Caco-2 (cell line): ENCODE results near the gene RGS5. TPM values are rescaled to one million over a fixed set of nuclear protein-coding genes. Genes with fewer than 3 reads are reported as not detected.

Experiments
- BruUV-seq: library from RNA; stranded (reverse); fragments of 400-500 nt; replicated peaks from 2 replicates; lab custom pipeline; 2021; lab: Mats Ljungman, UMichigan
- CTCF ChIA-PET: fragments of 300-600 bp; sonication (Branson Sonifier 250); formaldehyde crosslinking; loops from one replicate; lab custom pipeline; 2022; ENCODE audit warnings: antibody characterized with exemption; lab: Charles Lee
- POLR2A ChIA-PET: fragments of 300-600 bp; sonication (Branson Sonifier 250); formaldehyde crosslinking; loops from one replicate; lab custom pipeline; 2022; ENCODE audit warnings: antibody characterized with exemption; lab: Charles Lee
- DNase-seq, 2 experiments: peaks; one replicate each; pipeline versions ENCODE4 v3.0.0 to v3.0.0-alpha.2; 2020 to 2022
- H3K27me3 ChIP-seq: replicated peaks from 2 replicates; pipeline ENCODE4 v1.6.0; 2011; ENCODE audit warnings: low read length; ENCODE audit not compliant: control insufficient read depth, insufficient read depth
- H3K36me3 ChIP-seq: 2 replicates; pipeline ENCODE4 v1.5.1; 2011; ENCODE audit warnings: low read length; ENCODE audit not compliant: control insufficient read depth, insufficient read depth
- H3K4me1 ChIP-seq: fragments of 250-450 bp; sonication (Bioruptor Pico); 2 replicates; pipeline ENCODE4 v1.5.1; 2020; ENCODE audit warnings: mild to moderate bottlenecking
- H3K4me3 ChIP-seq: 2 replicates; pipeline ENCODE4 v1.5.1; 2011; ENCODE audit warnings: low read depth, mild to moderate bottlenecking, control low read depth, low read length
- H3K9me3 ChIP-seq: fragments of 250-450 bp; sonication (Bioruptor Pico); 2 replicates; pipeline ENCODE4 v1.5.1; 2020; ENCODE audit warnings: mild to moderate bottlenecking, moderate library complexity
- H3K27ac Mint-ChIP-seq: one replicate; pipeline ENCODE4 v1.8.0; 2022; ENCODE audit warnings: mixed read lengths; ENCODE audit not compliant: unreplicated experiment
- H3K27me3 Mint-ChIP-seq: one replicate; pipeline ENCODE4 v1.8.0; 2022; ENCODE audit warnings: mixed read lengths; ENCODE audit not compliant: insufficient read depth, unreplicated experiment
- H3K36me3 Mint-ChIP-seq: one replicate; pipeline ENCODE4 v1.8.0; 2022; ENCODE audit warnings: mild to moderate bottlenecking, mixed read lengths; ENCODE audit not compliant: insufficient read depth, unreplicated experiment
- H3K4me1 Mint-ChIP-seq: one replicate; pipeline ENCODE4 v1.8.0; 2022; ENCODE audit warnings: low read depth, mixed read lengths; ENCODE audit not compliant: unreplicated experiment
- H3K4me3 Mint-ChIP-seq: one replicate; pipeline ENCODE4 v1.8.0; 2022; ENCODE audit warnings: mild to moderate bottlenecking, moderate library complexity, mixed read lengths; ENCODE audit not compliant: unreplicated experiment
- H3K9me3 Mint-ChIP-seq: one replicate; pipeline ENCODE4 v1.8.0; 2022; ENCODE audit warnings: mixed read lengths; ENCODE audit not compliant: unreplicated experiment
- intact Hi-C: fragments of 100-400 bp; cut with micrococcal nuclease; formaldehyde crosslinking; loops from one replicate; pipeline ENCODE4 v1.10.0; 2022; ENCODE audit not compliant: unreplicated experiment
- total RNA-seq: library from RNA; stranded (reverse); gene quantifications from 2 replicates; pipeline ENCODE4 v1.2.3, GENCODE V29; 2022
- TF ChIP-seq, protein P1 (sequence below), 2 experiments: fragments of 200-600 bp in 1 of 2; IDR thresholded peaks; 1 replicate in 1 of 2; 2 replicates in 1 of 2; pipeline versions ENCODE4 v1.5.1 to v1.8.0; 2011 to 2022; ENCODE audit warnings: antibody characterized with exemption in 1 of 2, control low read depth in 1 of 2, inconsistent platforms in 1 of 2, low read depth in 1 of 2, low read length in 1 of 2, mild to moderate bottlenecking in 1 of 2, moderate library complexity in 1 of 2; ENCODE audit not compliant: insufficient read depth in 1 of 2, severe bottlenecking in 1 of 2, unreplicated experiment in 1 of 2

Gene RGS5
- total RNA-seq, 1 experiment from 2014 or later: 8.4 TPM

DNA sequence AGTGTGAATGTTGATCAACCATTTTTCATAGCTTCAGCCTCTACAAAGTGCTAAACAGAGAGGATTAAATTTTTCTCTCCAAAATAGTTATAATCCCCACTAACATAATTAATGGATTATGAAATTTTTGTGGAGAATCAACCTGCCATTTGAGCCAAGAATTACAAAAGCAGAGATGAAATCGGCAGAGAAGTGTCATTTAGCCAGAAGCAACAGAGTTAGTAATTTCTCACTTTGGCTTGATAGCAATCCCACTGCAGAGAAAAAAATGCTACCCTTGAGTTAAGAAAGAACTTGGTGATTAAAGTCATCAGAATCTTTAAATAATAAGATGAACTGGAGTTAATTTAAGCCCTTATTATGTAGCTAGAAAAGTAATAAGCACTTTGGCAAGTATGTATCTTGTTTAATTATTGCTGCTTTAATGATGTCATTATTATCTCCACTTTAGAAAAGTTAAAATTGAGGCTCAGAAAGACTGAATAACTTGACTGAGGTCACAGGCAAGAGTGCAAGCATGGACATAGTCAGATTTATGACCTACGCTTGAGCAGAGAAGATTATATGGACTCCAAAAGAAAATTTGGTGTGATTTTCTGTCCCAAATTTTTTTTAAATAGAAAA is 96.2 kb downstream of the RGS5 start:
- BruUV-seq: no TSS peak
- Mint-ChIP-seq H3K9me3 (peaks cover 12% of the 10 kb centered on the region), H3K27ac (no peak overlapping the region), H3K4me1 (no peaks in the 10 kb centered on the region), H3K27me3 (peaks cover 14% of the 10 kb centered on the region), H3K36me3 (no peaks in the 10 kb centered on the region), H3K4me3 (no peak overlapping the region)
- no peaks in the 10 kb centered on the region for H3K27me3 ChIP-seq
- ChIA-PET POLR2A (no interaction called here), CTCF (no interaction called here)
- intact Hi-C loops: no loop called here
- no peaks in the 10 kb centered on the region for H3K36me3 ChIP-seq
- H3K9me3 ChIP-seq: no peaks in the 10 kb centered on the region
- no peak overlapping the region for H3K4me3 ChIP-seq
- no peak for DNase-seq
- no peaks in the 10 kb centered on the region for H3K4me1 ChIP-seq
- TF ChIP-seq, protein P1, sequence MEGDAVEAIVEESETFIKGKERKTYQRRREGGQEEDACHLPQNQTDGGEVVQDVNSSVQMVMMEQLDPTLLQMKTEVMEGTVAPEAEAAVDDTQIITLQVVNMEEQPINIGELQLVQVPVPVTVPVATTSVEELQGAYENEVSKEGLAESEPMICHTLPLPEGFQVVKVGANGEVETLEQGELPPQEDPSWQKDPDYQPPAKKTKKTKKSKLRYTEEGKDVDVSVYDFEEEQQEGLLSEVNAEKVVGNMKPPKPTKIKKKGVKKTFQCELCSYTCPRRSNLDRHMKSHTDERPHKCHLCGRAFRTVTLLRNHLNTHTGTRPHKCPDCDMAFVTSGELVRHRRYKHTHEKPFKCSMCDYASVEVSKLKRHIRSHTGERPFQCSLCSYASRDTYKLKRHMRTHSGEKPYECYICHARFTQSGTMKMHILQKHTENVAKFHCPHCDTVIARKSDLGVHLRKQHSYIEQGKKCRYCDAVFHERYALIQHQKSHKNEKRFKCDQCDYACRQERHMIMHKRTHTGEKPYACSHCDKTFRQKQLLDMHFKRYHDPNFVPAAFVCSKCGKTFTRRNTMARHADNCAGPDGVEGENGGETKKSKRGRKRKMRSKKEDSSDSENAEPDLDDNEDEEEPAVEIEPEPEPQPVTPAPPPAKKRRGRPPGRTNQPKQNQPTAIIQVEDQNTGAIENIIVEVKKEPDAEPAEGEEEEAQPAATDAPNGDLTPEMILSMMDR (IDR thresholded peaks at IDR 0.05; ENCODE audit: insufficient read depth in 1 of 2, low read depth in 1 of 2, low read length in 1 of 2, severe bottlenecking in 1 of 2, unreplicated experiment in 1 of 2): no peak

DNA sequence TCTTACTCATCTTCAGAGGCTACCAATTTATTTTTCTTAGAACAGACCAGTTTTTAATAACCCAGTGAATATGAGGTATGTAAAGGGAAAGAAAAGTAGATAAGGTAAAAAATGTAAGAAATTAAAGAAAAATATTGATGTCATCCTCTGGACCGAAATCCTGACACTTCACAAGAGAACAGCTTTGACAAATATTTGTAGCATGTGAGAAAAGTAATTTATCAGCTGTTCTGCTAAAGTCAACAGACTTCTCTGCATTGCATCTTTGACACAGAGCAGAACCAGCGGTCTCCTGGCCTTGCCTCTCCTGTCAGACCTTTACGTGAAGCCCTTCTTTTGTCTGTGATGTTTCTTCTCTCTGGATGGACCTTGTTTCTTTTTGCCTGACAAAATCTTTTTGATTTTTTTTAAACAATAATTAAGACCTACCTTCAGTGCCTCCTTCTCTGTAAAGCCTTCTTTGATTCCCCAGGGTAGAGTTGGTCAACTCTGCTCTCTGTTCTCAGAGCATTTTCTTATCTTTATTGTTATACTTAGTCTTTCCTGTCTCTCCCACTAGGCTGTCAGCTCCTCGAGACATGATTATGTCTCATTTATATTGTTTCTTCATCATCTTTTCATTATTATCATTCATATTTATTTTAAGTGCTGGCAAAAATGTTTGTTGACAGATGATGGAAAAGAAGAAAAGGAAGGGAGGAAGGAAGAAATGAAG is 98.2 kb downstream of the RGS5 start:
- H3K4me1 ChIP-seq: no peaks in the 10 kb centered on the region
- intact Hi-C loops: no loop called here
- no peaks in the 10 kb centered on the region for H3K4me1 Mint-ChIP-seq
- peaks cover 14% of the 10 kb centered on the region for H3K27me3 Mint-ChIP-seq
- no peaks in the 10 kb centered on the region for H3K36me3 Mint-ChIP-seq
- H3K4me3 ChIP-seq: no peak overlapping the region
- no peaks in the 10 kb centered on the region for H3K36me3 ChIP-seq
- H3K27me3 ChIP-seq: no peaks in the 10 kb centered on the region
- DNase-seq: no peak
- no peaks in the 10 kb centered on the region for H3K9me3 Mint-ChIP-seq
- TF ChIP-seq, protein P1 (IDR thresholded peaks at IDR 0.05; ENCODE audit: insufficient read depth in 1 of 2, low read depth in 1 of 2, low read length in 1 of 2, severe bottlenecking in 1 of 2, unreplicated experiment in 1 of 2): no peak
- CTCF ChIA-PET: no interaction called here
- no peak overlapping the region for H3K4me3 Mint-ChIP-seq
- BruUV-seq: no TSS peak
- POLR2A ChIA-PET: no interaction called here
- H3K9me3 ChIP-seq: no peaks in the 10 kb centered on the region
- no peak overlapping the region for H3K27ac Mint-ChIP-seq

DNA sequence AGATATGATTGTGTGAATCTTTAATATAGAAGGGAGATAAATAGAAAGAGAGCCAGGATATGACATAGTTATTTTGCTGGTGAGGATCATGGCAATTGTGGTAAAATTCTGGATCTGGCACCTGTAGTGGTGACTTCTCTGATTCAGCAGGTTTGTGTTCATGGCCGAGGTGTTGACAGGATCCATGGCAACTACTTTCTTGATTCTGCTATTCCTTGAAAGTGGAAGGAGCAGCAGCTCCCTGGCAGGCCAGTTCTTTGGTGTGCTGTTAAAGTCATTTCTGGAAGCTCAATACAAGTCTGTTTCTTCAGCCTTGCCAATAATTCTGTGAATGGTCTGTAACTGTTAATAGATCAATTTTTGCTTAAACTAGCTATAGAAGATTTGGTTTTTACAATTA is 100.1 kb downstream of the RGS5 start:
- Mint-ChIP-seq H3K36me3 (no peaks in the 10 kb centered on the region), H3K27me3 (peaks cover 14% of the 10 kb centered on the region), H3K4me1 (no peaks in the 10 kb centered on the region), H3K9me3 (no peaks in the 10 kb centered on the region), H3K4me3 (no peak overlapping the region), H3K27ac (no peak overlapping the region)
- POLR2A ChIA-PET: no interaction called here
- no TSS peak for BruUV-seq
- CTCF ChIA-PET: no interaction called here
- no peaks in the 10 kb centered on the region for H3K9me3 ChIP-seq
- intact Hi-C loops: no loop called here
- TF ChIP-seq, protein P1 (IDR thresholded peaks at IDR 0.05; ENCODE audit: insufficient read depth in 1 of 2, low read depth in 1 of 2, low read length in 1 of 2, severe bottlenecking in 1 of 2, unreplicated experiment in 1 of 2): no peak
- H3K27me3 ChIP-seq: no peaks in the 10 kb centered on the region
- no peak overlapping the region for H3K4me3 ChIP-seq
- H3K4me1 ChIP-seq: no peaks in the 10 kb centered on the region
- no peaks in the 10 kb centered on the region for H3K36me3 ChIP-seq
- no peak for DNase-seq
